Astrocyte of the spinal cord (primary cell): Measurements from ENCODE around the gene GGNBP2.
A peak's percentile ranks its signal among the peaks of the same experiment; 100 is the strongest.

Experiments used
- DNase-seq: peaks from one replicate; pipeline ENCODE4 v3.0.0; 2011; ENCODE audit warnings: low read depth, low spot score
- H3K4me3 ChIP-seq: 2 replicates; pipeline ENCODE4 v1.5.1; 2011; ENCODE audit warnings: low read depth, mild to moderate bottlenecking, low read length, moderate library complexity
- CTCF ChIP-seq: IDR thresholded peaks from 2 replicates; pipeline ENCODE4 v1.5.1; 2012; ENCODE audit warnings: low read depth, mild to moderate bottlenecking, low read length, inconsistent platforms
- in situ Hi-C: cut with HindIII; loops from 2 replicates; pipeline ENCODE4 v1.10.0; 2017; ENCODE audit warnings: low sequenced_read_pairs

The GGNBP2 gene

GRCh38 chr17:36544307-36545076 is at the start of gene GGNBP2:
Gene GGNBP2 (plus strand): TSS chr17:36544919. CDS start chr17:36545725, 806 bp downstream.
- peak; percentile 96 for DNase-seq
- in situ Hi-C loops: no loop called here
- peak within 1 kb of the TSS; percentile 97 for H3K4me3 ChIP-seq
- no peak for TF ChIP-seq CTCF

- in situ Hi-C loops: no loop called here
- H3K4me3 ChIP-seq: no peak overlapping the region
- TF ChIP-seq CTCF: no peak
- DNase-seq: no peak
Observed at GRCh38 chr17:36495076-36495578, 49.6 kb upstream of the GGNBP2 start.

GRCh38 chr17:36496018-36496789 is 48.5 kb upstream of the GGNBP2 start:
- in situ Hi-C loops: no loop called here
- no peak overlapping the region for H3K4me3 ChIP-seq
- TF ChIP-seq CTCF: no peak
- no peak for DNase-seq

- DNase-seq: no peak
- no peak overlapping the region for H3K4me3 ChIP-seq
- in situ Hi-C loops: no loop called here
- no peak for TF ChIP-seq CTCF
Observed at GRCh38 chr17:36498155-36498554, 46.6 kb upstream of the GGNBP2 start.

GRCh38 chr17:36498560-36499300 is 46.0 kb upstream of the GGNBP2 start:
- DNase-seq: no peak
- TF ChIP-seq CTCF: no peak
- no peak overlapping the region for H3K4me3 ChIP-seq
- in situ Hi-C loops: no loop called here

- TF ChIP-seq CTCF: no peak
- in situ Hi-C loops: no loop called here
- no peak for DNase-seq
- no peak overlapping the region for H3K4me3 ChIP-seq
Observed at GRCh38 chr17:36500745-36501225, 43.9 kb upstream of the GGNBP2 start.
